GM21360 (cell line): ENCODE results near the gene SRRT.

Experiments
- ATAC-seq: cut with Tn5 transposase; IDR thresholded peaks from one replicate; pipeline ENCODE4 v1.9.1; 2021; ENCODE audit warnings: mild to moderate bottlenecking, moderate library complexity; ENCODE audit not compliant: unreplicated experiment

The SRRT gene

GRCh38 chr7:100874577-100875355, at the start of gene SRRT:
Gene SRRT, plus strand, starts transcription at chr7:100875103. Its CDS starts 488 bp downstream, at chr7:100875591.
- peak; percentile 90 for ATAC-seq

- ATAC-seq: no peak
Observed at GRCh38 chr7:100825215-100825671, 49.7 kb upstream of the SRRT start.

- ATAC-seq: no peak
Observed at GRCh38 chr7:100825751-100826513, 49.0 kb upstream of the SRRT start.

GRCh38 chr7:100826514-100827329, 48.2 kb upstream of the SRRT start:
- no peak for ATAC-seq

- no peak for ATAC-seq
Observed at GRCh38 chr7:100827330-100828226, 47.3 kb upstream of the SRRT start, which contains the start of gene EPHB4. Gene EPHB4, minus strand, starts transcription at chr7:100827523. Its CDS starts 493 bp downstream, at chr7:100827030.

- ATAC-seq: no peak
Observed at GRCh38 chr7:100829150-100829716, 45.7 kb upstream of the SRRT start.

GRCh38 chr7:100830396-100830795, 44.5 kb upstream of the SRRT start:
- no peak for ATAC-seq

GRCh38 chr7:100832281-100832633, 42.6 kb upstream of the SRRT start:
- ATAC-seq: no peak

- no peak for ATAC-seq
Observed at GRCh38 chr7:100835903-100836811, 38.7 kb upstream of the SRRT start.

GRCh38 chr7:100836812-100837098, 38.1 kb upstream of the SRRT start:
- ATAC-seq: no peak

GRCh38 chr7:100837099-100837836, 37.6 kb upstream of the SRRT start:
- peak; percentile 62 for ATAC-seq

GRCh38 chr7:100839361-100839760, 35.5 kb upstream of the SRRT start:
- ATAC-seq: no peak

- ATAC-seq: no peak
Observed at GRCh38 chr7:100840470-100841100, 34.3 kb upstream of the SRRT start.

GRCh38 chr7:100847360-100847759, 27.5 kb upstream of the SRRT start:
- ATAC-seq: no peak

GRCh38 chr7:100852048-100852872, 22.6 kb upstream of the SRRT start, which contains the start of gene SLC12A9:
Gene SLC12A9, plus strand, starts transcription at chr7:100852713. Its CDS starts 1,485 bp downstream, at chr7:100854198.
- peak; percentile 69 for ATAC-seq

- ATAC-seq: no peak
Observed at GRCh38 chr7:100854146-100854895, 20.6 kb upstream of the SRRT start.
